ENCODE data around the gene INPP5D.

The INPP5D gene

GRCh38 chr2:233161730-233162129 is 101.6 kb downstream of the INPP5D start:
- DNase-seq (ENCODE audit: low spot score): no peak
- ChIA-PET CTCF (interaction anchor here (0.6 kb wide), 1 partner anchor 171 kb away, joined by 3 read pairs; no protein-coding TSS in a partner anchor), POLR2A (ENCODE audit: low non-redundant PET) (no interaction called here)
- no peak overlapping the region for H3K27ac ChIP-seq
- TF ChIP-seq, protein P1, sequence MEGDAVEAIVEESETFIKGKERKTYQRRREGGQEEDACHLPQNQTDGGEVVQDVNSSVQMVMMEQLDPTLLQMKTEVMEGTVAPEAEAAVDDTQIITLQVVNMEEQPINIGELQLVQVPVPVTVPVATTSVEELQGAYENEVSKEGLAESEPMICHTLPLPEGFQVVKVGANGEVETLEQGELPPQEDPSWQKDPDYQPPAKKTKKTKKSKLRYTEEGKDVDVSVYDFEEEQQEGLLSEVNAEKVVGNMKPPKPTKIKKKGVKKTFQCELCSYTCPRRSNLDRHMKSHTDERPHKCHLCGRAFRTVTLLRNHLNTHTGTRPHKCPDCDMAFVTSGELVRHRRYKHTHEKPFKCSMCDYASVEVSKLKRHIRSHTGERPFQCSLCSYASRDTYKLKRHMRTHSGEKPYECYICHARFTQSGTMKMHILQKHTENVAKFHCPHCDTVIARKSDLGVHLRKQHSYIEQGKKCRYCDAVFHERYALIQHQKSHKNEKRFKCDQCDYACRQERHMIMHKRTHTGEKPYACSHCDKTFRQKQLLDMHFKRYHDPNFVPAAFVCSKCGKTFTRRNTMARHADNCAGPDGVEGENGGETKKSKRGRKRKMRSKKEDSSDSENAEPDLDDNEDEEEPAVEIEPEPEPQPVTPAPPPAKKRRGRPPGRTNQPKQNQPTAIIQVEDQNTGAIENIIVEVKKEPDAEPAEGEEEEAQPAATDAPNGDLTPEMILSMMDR (conservative IDR thresholded peaks at IDR 0.05; ENCODE audit: low read depth): no peak

- no peak for DNase-seq (ENCODE audit: low spot score)
- POLR2A ChIA-PET (ENCODE audit: low non-redundant PET): no interaction called here
- TF ChIP-seq, protein P1 (conservative IDR thresholded peaks at IDR 0.05; ENCODE audit: low read depth): no peak
- CTCF ChIA-PET: no interaction called here
- no peak overlapping the region for H3K27ac ChIP-seq
Measured at GRCh38 chr2:233162770-233163169, 102.6 kb downstream of the INPP5D start.

DNA sequence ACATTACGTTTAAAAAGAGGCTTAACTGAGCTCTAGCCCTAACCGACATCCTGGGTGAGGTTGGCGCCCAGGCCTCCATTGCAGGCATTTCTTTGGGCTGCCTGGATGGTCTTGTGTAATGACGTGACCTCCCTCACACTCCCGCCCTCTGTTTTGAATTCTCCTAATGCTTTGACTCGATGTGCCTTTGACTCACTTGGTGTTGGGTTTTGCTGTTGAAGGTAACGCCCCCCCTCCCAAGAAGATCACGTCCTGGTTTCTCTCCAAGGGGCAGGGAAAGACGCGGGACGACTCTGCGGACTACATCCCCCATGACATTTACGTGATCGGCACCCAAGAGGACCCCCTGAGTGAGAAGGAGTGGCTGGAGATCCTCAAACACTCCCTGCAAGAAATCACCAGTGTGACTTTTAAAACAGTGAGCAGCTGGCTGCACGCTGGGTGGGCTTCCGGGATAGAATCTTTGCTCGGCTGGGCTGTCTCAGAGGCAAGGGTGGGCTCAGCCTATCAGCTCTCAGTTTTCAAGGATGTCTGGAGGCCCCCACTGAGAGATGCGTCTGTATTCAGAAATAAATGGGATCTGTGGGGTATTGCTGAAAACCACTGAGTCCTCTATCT is 103.5 kb downstream of the INPP5D start:
- ChIA-PET CTCF (no interaction called here), POLR2A (ENCODE audit: low non-redundant PET) (no interaction called here)
- TF ChIP-seq, protein P1 (conservative IDR thresholded peaks at IDR 0.05; ENCODE audit: low read depth): no peak
- peak overlapping the region; percentile 57; the same call in 1 of the 2 replicates for H3K27ac ChIP-seq
- no peak for DNase-seq (ENCODE audit: low spot score)

- ChIA-PET POLR2A (ENCODE audit: low non-redundant PET) (no interaction called here), CTCF (no interaction called here)
- TF ChIP-seq, protein P1 (conservative IDR thresholded peaks at IDR 0.05; ENCODE audit: low read depth): no peak
- H3K27ac ChIP-seq: peak overlapping the region; percentile 57
- no peak for DNase-seq (ENCODE audit: low spot score)
Measured at GRCh38 chr2:233164128-233164635, 104.0 kb downstream of the INPP5D start.

DNA sequence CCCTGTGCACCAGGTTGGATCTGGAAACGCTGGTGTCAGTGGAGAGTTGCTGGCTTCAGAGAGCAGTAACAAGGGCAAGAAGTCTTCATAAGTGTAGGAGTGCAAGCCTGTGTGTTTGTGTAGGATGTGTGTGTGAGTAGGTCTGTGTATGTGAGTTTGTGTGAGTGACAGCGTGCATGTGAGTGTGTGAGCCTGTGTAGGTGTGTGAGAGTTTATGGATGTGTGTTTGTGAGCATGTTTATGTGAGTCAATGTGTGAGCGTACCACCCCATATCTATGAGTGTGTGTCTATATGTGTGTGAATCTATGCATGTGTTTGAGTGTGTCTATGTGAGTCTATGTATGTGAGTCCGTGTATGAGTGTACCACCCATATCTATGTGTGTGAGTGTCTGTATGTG is 104.8 kb downstream of the INPP5D start:
- ChIA-PET CTCF (no interaction called here), POLR2A (ENCODE audit: low non-redundant PET) (no interaction called here)
- DNase-seq (ENCODE audit: low spot score): no peak
- TF ChIP-seq, protein P1 (conservative IDR thresholded peaks at IDR 0.05; ENCODE audit: low read depth): no peak
- peak overlapping the region; percentile 57 for H3K27ac ChIP-seq

GRCh38 chr2:233165543-233165894 is 105.4 kb downstream of the INPP5D start:
- TF ChIP-seq, protein P1 (conservative IDR thresholded peaks at IDR 0.05; ENCODE audit: low read depth): no peak
- ChIA-PET CTCF (no interaction called here), POLR2A (ENCODE audit: low non-redundant PET) (no interaction called here)
- no peak for DNase-seq (ENCODE audit: low spot score)
- peak overlapping the region; percentile 90 for H3K27ac ChIP-seq
